ENCODE results near the gene ALG5.

Gene ALG5, protein sequence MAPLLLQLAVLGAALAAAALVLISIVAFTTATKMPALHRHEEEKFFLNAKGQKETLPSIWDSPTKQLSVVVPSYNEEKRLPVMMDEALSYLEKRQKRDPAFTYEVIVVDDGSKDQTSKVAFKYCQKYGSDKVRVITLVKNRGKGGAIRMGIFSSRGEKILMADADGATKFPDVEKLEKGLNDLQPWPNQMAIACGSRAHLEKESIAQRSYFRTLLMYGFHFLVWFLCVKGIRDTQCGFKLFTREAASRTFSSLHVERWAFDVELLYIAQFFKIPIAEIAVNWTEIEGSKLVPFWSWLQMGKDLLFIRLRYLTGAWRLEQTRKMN

DNA sequence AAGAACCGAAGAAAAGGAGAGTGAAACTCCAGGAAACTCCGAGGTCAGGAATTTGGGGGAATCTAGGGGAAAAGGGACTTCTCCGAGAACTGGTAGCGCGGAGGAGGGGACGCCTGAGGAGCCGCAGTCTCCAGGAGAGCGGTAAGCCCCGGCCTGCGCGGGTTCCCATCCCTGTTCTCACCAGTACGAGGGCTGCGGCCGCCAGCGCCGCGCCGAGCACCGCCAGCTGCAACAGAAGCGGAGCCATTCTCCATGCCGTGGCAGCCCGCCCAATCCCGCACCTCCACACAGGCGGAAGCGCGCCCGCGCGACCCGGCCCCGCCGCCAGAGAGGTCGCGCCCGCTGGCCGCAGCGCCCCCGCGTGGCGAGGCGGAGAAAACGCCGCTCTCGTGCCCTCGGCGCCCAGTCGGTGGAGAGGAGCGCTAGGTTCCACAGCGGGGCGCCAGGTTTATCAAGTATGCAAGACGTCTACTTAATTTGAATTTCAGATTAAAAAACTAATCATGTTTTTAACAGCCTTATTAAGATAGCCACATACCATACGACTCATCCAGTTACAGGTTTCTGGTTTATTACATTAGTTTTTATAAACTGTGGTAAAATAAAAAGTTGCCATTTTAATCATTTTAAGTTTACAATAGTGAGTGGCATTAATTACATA, at the start of gene ALG5:
Gene ALG5 (minus strand): TSS at position 287 of the 661 bp plus-strand sequence. CDS start 40 bp downstream, at position 247.
- DNase-seq, result peak; percentile 92

DNA sequence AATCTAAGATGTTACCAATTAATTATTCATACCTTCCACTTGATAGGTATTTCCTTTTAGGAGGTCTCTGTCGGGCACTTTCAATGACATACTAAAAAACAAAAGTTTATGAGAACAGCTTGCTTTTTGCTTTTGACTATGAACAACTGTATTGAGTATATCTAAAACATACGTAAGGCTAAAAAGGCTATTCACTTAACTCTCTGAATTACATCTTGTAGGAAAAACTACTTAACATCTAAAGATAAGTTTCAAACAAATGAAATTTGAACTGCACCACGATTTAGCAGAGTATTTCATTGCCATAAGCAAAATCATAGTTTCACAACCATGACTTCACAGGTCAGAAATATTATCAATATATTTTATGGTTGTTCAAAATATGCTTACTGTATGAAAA, 48.7 kb upstream of the ALG5 start:
- DNase-seq, result no peak

DNA sequence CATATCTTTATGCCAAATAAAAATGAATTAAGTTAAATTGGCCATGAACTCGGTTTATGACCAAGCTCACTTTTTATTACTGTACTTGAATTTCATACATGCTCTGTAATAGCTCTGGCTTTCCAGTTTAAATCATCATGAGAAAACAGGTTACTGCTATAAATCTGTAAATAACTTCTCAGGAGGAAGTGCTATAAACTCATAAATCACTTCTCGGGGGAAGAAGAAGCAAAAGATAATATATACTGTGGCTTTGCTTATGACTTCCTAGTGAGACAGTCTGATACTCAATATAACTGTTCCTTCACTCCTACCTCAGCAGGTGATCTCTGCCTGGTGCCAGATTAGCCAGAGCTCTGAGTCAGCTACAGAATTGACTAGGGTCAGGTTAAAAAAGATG, 47.9 kb upstream of the ALG5 start:
- DNase-seq, result no peak

DNA sequence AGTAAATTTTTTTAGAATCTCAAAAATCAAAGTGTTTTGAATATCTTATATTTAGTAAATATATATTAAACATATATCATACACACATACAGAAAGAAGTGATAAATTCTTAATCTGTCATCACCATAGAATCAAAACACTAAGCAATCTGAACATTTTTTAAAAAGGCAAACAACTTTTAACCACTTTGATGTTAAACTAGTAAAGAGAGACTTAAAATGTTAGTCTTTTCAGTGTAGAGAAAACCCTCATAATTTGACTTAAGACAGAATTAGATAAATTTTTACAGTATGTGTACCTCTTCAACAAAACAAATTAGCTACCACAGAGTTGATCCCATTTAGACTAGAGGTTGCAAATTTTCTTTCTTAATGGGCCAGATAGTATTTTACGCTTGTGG, 46.9 kb upstream of the ALG5 start:
- DNase-seq, result no peak

DNA sequence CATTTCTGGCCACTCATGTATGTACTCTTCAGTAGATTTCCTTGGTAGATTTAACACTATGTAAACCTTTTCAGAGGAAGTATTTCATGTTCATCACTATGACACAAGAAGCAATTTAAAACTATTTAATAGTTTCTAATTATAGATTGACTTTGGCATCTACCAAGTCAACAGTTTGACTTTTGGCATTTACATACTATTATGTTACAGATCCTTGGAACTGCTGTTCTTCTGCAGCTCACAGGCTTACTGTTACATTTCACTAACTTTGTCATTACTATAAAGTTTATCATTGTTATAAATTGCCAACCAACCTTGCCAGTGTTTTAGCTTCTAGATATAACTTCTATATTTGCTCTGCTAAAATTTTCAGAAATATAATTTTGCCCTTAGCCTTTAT, 41.6 kb upstream of the ALG5 start:
- no peak for DNase-seq

DNA sequence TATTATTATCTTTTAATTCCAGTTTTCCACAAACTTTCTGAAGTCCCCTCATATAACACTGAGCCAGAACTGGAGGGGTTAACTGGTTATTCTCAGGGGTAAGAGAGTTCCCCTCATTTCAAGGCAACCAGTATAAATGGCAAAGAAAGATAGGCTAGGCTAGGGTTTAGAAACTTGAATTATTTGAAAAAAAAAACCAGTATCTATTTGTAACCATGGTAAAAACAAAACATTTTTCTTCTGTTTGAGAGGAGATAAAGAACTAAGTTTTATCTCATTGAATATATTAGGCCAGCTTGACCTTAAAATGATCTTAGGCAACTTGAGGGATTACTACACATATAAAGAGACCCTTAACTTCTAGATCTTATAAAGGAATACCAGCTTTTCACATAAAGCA, 40.8 kb upstream of the ALG5 start:
- no peak for DNase-seq

DNA sequence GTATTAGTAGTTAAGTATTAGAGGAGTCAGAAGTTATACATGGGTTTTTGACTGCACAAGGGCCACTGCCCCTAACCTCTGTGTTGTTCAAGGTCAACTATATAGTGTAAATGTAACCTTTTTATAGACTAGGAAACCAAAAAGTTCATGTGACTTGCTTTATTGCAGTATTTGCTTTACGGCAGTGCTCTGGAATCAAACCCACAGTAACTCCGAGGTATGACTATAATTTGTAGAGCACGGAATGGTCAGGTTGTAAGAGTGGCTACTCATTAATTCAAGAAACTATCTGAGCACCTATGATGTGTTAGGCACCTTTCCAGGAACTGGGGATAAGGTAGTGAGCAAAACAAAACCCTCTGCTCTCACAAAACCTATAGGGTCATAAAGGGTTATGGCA, 38.1 kb upstream of the ALG5 start:
- no peak for DNase-seq

DNA sequence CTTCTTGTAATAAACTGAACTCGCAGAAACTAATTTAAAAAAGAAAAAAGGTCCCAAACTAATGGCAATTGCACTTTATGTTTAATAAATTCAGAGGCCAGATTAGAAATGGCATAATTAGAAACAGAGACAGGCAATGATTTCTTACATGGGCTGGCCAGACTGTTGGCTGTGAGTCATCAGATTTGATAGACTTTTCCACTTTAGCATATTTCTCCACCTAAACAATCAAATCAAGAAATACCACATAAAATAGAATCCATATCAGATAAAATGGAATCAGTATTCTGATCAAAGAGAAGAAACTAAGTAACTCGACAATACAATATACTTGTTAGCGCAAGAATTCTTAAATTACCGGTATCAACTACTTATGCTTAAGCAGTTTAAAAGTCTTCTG, 30.5 kb upstream of the ALG5 start:
- no peak for DNase-seq

DNA sequence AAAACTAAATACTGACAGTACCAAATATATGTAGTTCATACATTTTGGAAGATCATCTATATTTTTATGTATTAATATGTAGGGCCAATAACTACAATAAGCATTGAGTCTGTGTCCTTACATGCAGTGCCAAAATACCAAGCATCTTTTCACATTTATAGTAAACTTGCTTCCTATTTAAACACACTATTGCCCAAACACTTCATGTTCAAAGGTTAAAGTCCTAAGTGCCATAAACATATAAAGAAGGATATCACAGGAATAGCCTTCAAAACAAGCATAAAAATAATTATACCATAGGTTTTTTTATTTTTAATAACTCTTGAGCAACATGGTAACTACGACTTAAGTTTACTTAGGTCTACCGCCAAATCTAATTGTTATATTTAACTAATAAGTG, 28.5 kb upstream of the ALG5 start:
- no peak for DNase-seq

DNA sequence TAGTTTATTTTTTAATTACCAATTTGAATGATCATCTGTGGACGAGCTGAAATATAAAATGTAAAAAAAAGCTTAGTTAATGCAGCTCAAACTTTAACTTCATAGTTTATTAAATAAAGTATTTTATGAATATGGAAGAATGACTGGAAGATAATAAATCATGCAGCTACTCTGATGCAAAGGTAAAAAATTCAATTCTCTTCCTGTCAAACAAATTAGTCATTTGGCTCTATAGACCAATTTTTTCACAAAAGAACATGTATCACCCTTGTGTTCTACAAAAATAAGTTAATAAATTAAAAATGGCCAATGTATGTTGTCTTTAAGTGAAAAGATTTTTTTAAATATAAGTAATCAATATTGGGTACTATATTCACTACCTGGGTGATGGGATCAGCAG, 27.6 kb upstream of the ALG5 start:
- no peak for DNase-seq

DNA sequence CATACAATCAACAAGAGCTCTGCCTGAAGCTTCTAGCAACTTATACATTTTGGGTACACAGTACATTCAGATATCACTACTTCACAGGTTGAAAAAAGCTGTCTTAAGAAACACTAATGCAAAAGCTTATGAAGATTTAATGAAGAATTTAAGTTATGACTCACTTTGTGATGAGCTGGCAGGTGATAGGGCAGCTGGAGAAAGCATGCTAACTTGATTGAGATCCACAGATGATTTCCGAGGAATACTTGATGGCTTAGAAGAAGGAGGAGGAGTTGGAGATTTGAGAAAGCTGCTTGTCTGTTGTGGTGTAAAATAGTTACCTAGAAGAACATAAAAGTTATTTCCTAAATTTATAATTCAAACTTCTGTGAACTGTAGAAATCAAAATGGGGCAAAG, 24.7 kb upstream of the ALG5 start:
- no peak for DNase-seq

DNA sequence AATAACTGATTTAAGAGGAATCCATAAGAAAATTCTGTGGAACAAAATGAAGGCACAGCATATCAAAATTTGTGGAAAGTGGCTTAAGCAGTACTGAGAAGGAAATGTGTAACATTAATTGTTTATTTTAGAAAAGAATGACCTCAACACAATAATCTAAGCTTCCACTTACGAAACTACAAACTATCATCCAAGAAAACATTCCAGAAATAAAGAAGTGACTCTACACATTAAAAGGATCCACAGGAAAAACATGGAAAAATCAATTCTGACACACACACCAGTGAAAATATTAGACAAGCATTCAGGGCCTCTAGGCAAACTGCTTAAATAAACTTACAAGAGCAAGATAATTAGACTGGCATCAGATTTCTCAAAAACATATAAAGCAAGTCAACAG, 15.5 kb upstream of the ALG5 start:
- no peak for DNase-seq

DNA sequence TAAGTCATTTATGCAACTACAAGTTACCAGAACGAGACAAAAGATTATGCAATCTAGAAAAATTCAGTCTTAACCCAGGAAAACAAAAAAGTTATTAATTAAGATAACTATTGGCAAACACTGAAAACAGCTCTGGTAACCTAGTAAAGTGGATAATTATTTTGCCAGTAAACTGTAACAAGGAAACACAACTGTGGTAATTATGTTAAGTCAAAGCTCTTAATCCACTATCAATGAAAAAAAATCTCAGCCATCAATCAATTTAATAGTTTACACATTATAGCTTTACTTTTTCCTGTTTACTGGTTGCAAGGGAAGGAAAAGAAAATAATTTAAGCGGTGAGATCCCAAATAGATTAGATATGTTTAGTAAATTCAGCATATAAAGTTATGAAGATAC, 12.6 kb upstream of the ALG5 start:
- DNase-seq, result no peak

DNA sequence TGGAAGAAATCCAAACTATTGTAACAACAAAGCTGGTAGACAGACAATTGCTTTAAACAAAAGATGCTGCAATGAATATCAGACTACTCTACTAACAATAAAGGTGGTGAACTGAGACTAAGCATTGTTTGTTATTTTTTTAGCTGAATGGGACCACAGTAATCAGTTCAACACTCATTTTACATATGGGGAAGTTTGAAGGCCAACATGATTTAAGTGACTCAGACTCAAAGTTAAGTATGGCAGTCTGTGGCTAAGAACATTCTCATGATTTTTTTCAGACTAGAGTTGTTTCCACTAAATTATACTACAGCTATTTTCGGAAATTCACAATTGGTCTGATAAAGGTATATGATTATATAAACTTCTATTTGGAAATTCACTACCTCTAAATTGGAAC, 11.9 kb upstream of the ALG5 start:
- no peak for DNase-seq

DNA sequence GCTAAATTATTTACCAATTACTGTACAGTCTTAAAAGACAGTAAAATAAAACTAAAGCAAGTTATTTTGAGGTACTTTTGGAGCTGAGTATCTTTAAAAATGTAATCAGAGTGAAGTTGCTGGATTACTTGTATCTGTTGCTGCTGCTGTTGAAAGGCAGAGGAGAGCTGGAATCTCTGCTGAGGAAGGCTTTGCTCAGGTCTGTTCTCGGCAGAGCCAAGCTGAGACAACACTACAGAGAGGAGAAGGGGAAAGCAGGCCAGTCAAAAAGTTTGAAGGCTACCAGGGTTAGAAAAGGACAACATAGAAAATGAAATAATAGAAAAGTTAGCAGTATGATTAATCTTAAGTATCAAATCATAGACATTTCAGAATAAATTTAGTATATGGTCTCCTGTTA, 11.3 kb upstream of the ALG5 start:
- DNase-seq, result no peak

DNA sequence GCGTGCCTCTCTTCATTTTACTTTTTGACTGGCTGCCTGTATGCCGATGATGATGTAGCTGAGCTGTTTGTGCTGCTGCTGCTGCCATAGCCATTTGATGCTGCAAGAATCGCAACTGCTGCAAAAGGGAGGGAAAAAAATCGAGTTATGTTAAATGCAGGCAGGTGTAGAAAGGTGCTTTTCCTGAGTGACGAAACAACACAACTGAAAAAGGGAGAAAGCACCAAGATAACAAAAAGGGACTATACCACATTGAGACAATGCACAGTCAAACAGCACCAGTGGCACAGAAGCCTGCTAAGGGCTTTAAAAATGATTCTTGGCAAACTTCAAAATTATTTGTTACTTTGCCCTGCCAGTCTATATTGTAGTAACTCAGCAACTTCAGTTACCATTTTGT, 10.6 kb upstream of the ALG5 start:
- no peak for DNase-seq

DNA sequence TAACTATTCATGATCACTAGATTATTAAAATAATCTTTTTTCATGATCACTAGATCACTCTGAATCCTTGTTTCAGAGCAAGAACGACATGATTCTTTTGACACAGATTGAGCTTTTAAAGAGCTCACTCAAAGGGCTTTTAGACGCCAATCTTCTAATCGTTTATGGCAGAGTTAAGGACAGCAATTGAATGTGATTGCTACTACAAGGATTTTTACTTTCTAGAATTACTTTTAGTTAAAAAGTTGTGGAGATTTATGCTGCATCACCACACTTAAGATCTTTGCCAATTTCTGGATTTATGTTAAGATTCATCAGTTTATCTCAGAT, 2.7 kb upstream of the ALG5 start:
- no peak for DNase-seq

DNA sequence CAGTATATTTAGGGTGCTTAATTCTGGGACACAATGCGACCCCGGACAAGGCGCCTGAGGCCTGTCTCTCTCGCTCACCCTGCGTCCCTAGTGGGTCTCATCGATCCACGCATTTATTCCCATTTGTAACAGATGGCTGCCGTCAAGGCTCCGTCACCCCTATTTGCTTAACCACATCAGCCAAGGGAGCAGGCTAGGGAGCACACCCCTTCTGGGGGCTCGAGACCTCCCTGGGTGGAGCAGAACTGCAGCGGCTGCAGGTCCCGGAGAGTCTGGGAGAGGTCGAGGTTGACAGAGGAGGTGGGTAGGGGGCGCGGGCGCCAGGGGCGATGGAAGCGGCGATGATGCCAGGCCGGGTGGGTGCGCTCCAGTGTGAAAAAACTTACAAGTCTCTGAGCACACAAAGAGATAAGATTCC, 507 bp downstream of the ALG5 start:
- peak; percentile 17 for DNase-seq

DNA sequence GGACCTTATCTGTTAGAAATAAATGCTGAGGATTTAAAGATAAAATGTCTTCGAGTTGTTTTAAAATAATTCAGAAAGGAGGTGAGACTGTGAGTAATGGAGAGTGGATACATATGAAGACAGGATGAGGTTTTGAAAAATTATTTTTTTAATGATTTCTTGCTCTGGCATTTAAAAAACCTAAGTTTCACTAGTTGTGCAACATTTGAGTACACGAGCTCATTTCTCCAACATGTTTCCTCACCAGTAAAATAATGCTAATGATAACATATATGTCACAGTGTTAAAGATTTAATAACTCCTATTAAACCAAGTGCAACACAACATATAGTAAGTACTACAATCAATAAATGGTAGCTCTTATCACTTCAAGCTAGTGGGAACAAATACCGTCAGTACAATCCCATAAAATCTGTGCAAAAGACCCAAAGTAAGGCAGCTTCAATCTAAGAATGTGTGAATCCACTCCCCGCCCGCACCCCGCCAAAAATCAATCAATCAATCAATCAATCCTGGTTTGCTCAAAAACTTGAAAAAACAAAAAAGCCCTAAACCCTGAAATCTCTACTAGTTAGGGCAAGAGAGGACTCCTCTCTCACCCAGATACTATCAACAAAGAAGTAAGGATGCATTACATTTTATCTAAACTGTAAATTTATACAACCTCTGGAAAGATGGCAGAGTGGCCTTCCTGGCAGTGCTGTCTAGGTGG, 1.3 kb downstream of the ALG5 start:
- DNase-seq, result no peak

DNA sequence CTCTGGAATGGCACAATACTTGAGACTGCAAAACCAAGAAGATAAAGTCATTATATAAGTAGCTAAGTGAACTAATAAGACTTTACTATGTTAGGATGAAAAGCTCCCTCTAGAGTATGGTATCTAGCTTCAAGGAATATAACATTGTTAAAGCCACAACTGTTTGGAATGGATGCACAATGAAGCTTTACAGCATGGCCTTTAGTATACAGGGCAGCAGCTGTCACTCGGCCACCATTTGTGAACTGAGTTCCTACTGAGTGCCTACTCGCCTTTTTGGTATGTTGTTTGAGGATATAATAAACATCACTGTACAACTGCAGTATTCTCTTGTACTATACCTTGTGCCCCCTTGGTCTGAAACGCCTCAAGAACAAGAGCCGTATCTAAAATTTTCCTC, 6.8 kb downstream of the ALG5 start:
- DNase-seq, result no peak

DNA sequence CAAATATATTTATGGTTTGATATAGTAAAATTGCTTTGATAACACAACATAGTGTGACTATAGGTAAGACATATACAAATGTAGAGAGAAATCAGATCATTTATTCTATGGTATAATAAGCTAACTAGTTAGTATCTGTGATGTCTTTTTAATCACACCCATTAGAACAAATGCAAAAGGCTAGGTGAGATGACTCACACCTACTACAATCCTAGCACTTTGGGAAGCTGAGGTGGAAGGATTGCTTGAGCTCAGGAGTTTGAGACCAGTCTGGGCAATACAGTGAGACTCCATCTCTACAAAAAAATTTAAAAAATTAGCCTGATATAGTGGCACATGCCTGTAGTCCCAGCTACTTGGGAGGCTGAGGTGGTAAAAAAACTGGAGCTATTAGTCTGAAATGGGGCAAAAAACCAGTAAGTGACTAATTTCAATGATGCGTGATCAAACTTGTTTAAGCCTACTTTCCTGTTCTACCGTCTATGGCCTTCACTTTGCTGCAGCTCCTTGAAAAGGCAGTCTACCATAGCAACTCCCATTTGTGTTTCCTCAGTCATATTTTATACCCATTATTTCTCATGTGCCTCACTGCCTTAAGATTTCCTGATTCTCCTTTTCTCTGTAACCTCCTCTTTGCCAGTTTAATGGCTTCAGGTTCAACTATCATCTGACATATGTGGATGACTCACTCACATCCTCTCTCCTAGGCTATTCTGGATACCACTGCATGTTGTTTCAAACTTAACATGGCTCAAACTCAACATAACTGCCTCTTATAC, 12.5 kb downstream of the ALG5 start:
- DNase-seq, result no peak

DNA sequence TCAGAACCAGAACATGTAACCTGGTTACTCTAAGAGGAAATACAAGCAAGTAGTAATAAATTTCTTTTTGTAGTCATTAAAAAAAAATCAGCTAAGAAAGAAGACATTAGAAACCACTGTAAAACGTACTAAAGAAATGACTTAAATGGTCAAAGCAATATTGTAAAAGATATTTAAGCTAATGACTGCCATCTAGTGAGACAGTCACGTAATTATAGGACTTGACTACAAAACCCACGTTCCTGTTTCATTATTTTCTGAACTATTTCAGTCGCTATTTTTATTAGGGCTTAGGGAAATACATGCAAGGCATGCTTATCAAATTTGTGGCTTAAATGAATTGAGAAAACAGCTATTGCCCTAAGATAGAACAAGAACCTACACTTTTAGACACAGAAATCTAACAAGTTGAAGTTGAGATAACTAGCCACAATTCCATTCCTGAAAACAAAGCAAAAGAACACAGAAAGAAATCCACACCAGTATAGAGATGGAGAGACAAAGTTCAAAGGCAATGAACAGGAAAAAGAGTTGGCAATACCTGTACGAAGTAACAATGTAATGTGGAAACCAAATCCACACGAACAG, 17.9 kb downstream of the ALG5 start:
- no peak for DNase-seq

DNA sequence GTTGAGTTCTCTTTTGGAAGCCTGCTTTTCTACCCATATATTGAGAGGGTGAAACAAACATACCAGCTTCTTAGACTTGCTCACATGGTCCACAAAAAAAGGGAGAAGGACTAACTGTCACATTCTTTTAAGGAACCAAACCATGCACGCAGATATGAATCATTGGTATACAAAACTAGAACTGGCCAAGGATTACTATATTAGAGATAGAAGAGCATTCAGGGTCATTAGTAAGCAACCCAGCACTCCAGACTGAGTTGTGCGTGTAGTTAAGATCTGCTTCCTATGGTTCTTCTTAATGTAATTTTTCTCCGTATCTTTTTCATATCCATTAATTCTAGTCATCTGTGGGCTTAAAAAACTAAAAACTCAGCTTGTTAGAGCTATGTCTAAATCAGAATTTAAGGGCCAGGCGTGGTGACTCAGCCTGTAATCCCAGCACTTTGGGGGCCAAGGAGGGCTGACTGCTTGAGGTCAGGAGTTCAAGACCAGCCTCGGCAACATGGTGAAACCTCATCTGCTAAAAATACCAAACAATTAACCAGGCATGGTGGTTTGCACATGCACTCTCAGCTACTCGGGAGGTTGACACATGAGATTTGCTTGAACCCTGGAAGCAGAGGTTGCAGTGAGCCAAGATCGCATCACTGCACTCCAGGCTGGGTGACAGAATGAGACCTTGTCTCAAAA, 19.6 kb downstream of the ALG5 start:
- DNase-seq, result no peak
